ENCODE results near the gene GTSF1L.

- TF ChIP-seq, protein P1, sequence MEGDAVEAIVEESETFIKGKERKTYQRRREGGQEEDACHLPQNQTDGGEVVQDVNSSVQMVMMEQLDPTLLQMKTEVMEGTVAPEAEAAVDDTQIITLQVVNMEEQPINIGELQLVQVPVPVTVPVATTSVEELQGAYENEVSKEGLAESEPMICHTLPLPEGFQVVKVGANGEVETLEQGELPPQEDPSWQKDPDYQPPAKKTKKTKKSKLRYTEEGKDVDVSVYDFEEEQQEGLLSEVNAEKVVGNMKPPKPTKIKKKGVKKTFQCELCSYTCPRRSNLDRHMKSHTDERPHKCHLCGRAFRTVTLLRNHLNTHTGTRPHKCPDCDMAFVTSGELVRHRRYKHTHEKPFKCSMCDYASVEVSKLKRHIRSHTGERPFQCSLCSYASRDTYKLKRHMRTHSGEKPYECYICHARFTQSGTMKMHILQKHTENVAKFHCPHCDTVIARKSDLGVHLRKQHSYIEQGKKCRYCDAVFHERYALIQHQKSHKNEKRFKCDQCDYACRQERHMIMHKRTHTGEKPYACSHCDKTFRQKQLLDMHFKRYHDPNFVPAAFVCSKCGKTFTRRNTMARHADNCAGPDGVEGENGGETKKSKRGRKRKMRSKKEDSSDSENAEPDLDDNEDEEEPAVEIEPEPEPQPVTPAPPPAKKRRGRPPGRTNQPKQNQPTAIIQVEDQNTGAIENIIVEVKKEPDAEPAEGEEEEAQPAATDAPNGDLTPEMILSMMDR (IDR thresholded peaks at IDR 0.05), result no peak
- no peak for TF ChIP-seq POLR2A (IDR thresholded peaks at IDR 0.05)
Measured at GRCh38 chr20:43722153-43722505, 4.7 kb downstream of the GTSF1L start.

Data from thyroid gland (tissue), 4 donors.